Heart left ventricle (tissue), 16 donors: Measurements from ENCODE around the gene GAREM1. TPM values are rescaled to one million over a fixed set of nuclear protein-coding genes. Genes with fewer than 3 reads are reported as not detected.

Experiments used
- ATAC-seq, 4 donors: fragments of 200-7000 bp; cut with Tn5 transposase; one replicate each; pipeline ENCODE4 v1.9.1; 2020 to 2022; ENCODE audit warnings: moderate library complexity in 4 of 4, mild to moderate bottlenecking in 3 of 4, moderate number of reproducible peaks in 1 of 4
- DNase-seq, 5 donors: peaks; one replicate each; pipeline ENCODE4 v3.0.0-alpha.2; 2020
- H3K27ac ChIP-seq, 12 donors: fragments of 200-600 bp; sonication (generic) in 4 of 12; one replicate each; pipeline versions ENCODE4 v1.5.0 to v1.8.0; 2016 to 2022; ENCODE audit warnings: mild to moderate bottlenecking in 2 of 12
- H3K27me3 ChIP-seq, 9 donors: fragments of 200-600 bp; sonication (generic) in 2 of 9; one replicate each; pipeline versions ENCODE4 v1.5.1 to v1.8.0; 2016 to 2022; ENCODE audit warnings: mild to moderate bottlenecking in 3 of 9
- H3K36me3 ChIP-seq, 9 donors: fragments of 200-600 bp; sonication (generic) in 2 of 9; one replicate each; pipeline versions ENCODE4 v1.5.0 to v1.8.0; 2018 to 2022; ENCODE audit warnings: mild to moderate bottlenecking in 2 of 9
- H3K4me1 ChIP-seq, 12 donors: fragments of 200-600 bp; sonication (generic) in 4 of 12; one replicate each; pipeline versions ENCODE4 v1.5.0 to v1.8.0; 2016 to 2022; ENCODE audit warnings: mild to moderate bottlenecking in 3 of 12
- H3K4me3 ChIP-seq, 12 donors: fragments of 200-600 bp; sonication (generic) in 4 of 12; one replicate each; pipeline versions ENCODE4 v1.5.0 to v1.8.0; 2017 to 2022; ENCODE audit warnings: mild to moderate bottlenecking in 9 of 12, moderate library complexity in 4 of 12
- H3K9me3 ChIP-seq, 12 donors: fragments of 200-600 bp; sonication (generic) in 4 of 12; one replicate each; pipeline versions ENCODE4 v1.5.0 to v1.8.0; 2016 to 2022; ENCODE audit warnings: mild to moderate bottlenecking in 1 of 12
- POLR2A ChIP-seq, 2 donors: fragments of 450-650 bp; IDR thresholded peaks; one replicate each; pipeline ENCODE4 v1.6.1; 2017; ENCODE audit warnings: antibody characterized with exemption in 2 of 2, mild to moderate bottlenecking in 2 of 2, moderate library complexity in 2 of 2
- WGBS, 4 donors: extraction: QIAGEN DNeasy Blood & Tissue Kit in 2 of 4; methylation state at CpG; one replicate each; pipeline versions ENCODE4 v1.1.5 to v1.1.7; 2013 to 2018; 5-methylcytosine and 5-hydroxymethylcytosine counted together
- intact Hi-C, 10 donors: fragments of 100-400 bp; cut with DNase I; formaldehyde crosslinking; loops; one replicate each; pipeline versions ENCODE4 v1.11.1 to v1.14.2; 2022
- polyA plus RNA-seq, 2 donors: library from polyadenylated mRNA; stranded (reverse); fragments of 200-250 nt; gene quantifications; one replicate each; pipeline ENCODE4 v1.2.3, GENCODE V29; 2013
- total RNA-seq, 9 donors: library from RNA; depleted of rRNA in 2 of 9; stranded (reverse); fragments of >200 nt in 2 of 9; fragmentation: NEBNext Ultra II Directional in 3 of 9; extraction: Animal tissue kit (Norgen Biotek cat#: 25700) in 3 of 9; gene quantifications; one replicate each; pipeline versions ENCODE4 v1.1.0 to v1.2.4, GENCODE V29; 2016 to 2023
- TF ChIP-seq, protein P1 (sequence below), 12 donors: fragments of 200-600 bp; sonication (generic) in 4 of 12; IDR thresholded peaks; one replicate each; pipeline versions ENCODE4 v1.5.0 to v1.8.0; 2018 to 2022; ENCODE audit warnings: antibody characterized with exemption in 12 of 12, mild to moderate bottlenecking in 5 of 12
- donor health status: ischemic (EF 13 %, LVEDD 7.1; RV severe dilation, severe dysfunction).
- donor health status: healthy with polysubstance abuse.
- donor health status: DM: no; HTN: yes; CAD: no.
- donor health status: DM: no; HTN: no; CAD: no.
- donor health status: ischemic (EF 25% LVEDD 6.9; RV normal size, moderate dysfunction).
- donor health status: ischemic (EF 25% LVEDD 5.7; RV mildly dilated, moderate dysfunction).
- donor health status: healthy.
- donor health status: DM: yes; HTN: yes; CAD: no.
- donor health status: ischemic (EF 35%, LVEDD 5.7; RV mildly dilated, moderate dysfunction).
- donor health status: nonischemic (EF 11% LVEDD 7.7; RV severe dilation, severe dysfunction).
- donor health status: DM: yes; HTN: yes; CAD: no.
- donor health status: PGD.
- donor health status: ischemic (EF 29% LVEDD 5.4; RV normal size, mild dysfunction).
- donor health status: nonischemic (EF 23%, LVEDD 6.1; RV moderate dilation, normal function).

Gene GAREM1
- total and polyA plus RNA-seq, 11 donors, result 1.8 to 28.8 (median 13.0) TPM

DNA sequence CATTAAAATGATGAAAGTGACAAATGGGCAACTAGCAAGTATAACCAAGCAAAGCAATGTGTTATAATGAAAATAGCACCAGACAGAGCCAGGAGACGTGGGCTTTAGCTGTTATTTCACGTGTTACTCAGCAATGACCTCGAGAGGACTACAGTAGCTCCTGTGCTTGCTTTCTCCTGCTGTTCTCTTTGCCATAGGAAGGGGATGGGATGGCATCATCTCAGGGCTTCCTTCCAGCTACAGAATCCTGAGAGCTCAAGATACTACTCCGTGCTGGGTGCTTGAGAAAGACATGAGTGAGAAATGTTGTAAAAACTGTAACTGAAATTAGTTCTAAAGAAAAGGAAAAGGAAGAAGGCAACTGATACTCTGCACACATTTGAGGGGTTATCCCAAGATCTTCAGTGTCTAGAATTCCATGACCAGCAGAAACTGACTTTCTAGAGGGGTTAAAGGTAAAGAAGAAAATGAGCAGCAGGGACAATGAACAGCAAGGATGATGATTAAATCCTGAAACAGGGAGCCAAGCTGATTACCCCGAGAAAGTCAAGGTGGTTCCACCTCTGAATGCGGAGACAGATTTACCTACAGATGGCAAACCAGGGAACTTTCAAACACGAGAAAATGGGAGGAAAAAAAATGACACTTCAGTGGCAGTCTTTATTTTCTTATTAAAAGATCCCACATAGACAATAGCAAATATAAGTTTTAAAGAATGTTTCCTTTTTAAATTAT is 33.4 kb downstream of the GAREM1 start:
- no peak for TF ChIP-seq POLR2A (IDR thresholded peaks at IDR 0.05)
- TF ChIP-seq, protein P1, sequence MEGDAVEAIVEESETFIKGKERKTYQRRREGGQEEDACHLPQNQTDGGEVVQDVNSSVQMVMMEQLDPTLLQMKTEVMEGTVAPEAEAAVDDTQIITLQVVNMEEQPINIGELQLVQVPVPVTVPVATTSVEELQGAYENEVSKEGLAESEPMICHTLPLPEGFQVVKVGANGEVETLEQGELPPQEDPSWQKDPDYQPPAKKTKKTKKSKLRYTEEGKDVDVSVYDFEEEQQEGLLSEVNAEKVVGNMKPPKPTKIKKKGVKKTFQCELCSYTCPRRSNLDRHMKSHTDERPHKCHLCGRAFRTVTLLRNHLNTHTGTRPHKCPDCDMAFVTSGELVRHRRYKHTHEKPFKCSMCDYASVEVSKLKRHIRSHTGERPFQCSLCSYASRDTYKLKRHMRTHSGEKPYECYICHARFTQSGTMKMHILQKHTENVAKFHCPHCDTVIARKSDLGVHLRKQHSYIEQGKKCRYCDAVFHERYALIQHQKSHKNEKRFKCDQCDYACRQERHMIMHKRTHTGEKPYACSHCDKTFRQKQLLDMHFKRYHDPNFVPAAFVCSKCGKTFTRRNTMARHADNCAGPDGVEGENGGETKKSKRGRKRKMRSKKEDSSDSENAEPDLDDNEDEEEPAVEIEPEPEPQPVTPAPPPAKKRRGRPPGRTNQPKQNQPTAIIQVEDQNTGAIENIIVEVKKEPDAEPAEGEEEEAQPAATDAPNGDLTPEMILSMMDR (IDR thresholded peaks at IDR 0.05), result no peak
- Histone ChIP-seq H3K4me3 (no peak overlapping the region), H3K9me3 (no peaks in the 10 kb centered on the region), H3K4me1 (peaks cover 0 to 81% (median 23%) of the 10 kb centered on the region in 12 donors), H3K27me3 (no peaks in the 10 kb centered on the region), H3K27ac (peak overlapping the region in 11 of 12 donors; percentile 12 to 70 (median 58)), H3K36me3 (no peaks in the 10 kb centered on the region)
- intact Hi-C loops, result no loop called here
- ATAC-seq (peak in 2 of 4 donors; percentile 32 to 36), DNase-seq (no peak)
- 49 to 65% (median 55%) methylated on average over 7 of the region's 7 CpGs for WGBS, 4 donors

DNA sequence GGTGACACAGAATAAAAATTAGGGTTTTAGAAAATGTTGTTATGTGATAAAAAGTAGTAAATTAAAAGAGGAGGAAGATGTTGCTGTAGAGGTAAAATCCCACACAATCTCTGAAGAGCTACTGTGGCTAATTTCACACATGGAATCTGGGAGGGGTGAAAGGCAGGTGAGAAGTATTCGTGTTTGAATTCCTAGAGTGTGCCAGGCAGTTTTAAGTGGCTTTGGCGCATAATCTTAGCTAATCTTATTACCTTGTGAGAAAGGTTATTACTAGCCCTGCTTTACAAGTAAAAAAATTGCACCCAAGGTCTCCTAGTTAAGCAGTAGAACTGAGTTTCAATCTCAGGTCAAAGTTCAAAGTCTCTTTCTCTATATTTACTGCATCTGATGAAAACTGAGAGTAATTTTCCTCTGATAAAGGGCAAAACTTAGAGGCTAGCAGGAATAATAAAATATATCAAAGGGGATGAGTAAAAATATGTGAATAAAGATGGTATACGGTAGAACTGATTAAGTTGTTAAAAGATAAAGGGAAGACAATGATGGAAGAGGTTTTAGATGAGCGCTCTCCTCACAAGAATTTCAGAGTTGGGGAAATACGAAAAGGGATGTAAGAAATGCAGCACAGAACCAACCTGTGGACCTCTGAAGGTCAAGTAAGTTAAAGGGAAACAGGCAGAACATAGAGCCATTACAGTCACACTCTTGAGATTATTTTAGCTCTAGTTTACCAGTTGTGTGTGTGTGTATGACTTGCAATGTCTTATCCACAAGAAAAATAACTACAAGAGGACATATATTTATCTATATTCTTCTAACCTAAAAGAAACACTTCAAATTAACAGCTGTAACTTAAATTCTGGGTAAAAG is 34.8 kb downstream of the GAREM1 start:
- TF ChIP-seq, protein P1 (IDR thresholded peaks at IDR 0.05), result no peak
- TF ChIP-seq POLR2A (IDR thresholded peaks at IDR 0.05), result no peak
- Histone ChIP-seq H3K4me3 (no peak overlapping the region), H3K27me3 (no peaks in the 10 kb centered on the region), H3K27ac (peak overlapping the region in 11 of 12 donors; percentile 3 to 70 (median 32)), H3K36me3 (no peaks in the 10 kb centered on the region), H3K9me3 (peaks cover 0 to 13% (median 4%) of the 10 kb centered on the region in 12 donors), H3K4me1 (peaks cover 0 to 67% (median 19%) of the 10 kb centered on the region in 12 donors)
- ATAC-seq, result no peak
- intact Hi-C loops, result no loop called here
- WGBS, 4 donors, result 46 to 53% (median 52%) methylated on average over 5 of the region's 5 CpGs
- DNase-seq, result no peak

DNA sequence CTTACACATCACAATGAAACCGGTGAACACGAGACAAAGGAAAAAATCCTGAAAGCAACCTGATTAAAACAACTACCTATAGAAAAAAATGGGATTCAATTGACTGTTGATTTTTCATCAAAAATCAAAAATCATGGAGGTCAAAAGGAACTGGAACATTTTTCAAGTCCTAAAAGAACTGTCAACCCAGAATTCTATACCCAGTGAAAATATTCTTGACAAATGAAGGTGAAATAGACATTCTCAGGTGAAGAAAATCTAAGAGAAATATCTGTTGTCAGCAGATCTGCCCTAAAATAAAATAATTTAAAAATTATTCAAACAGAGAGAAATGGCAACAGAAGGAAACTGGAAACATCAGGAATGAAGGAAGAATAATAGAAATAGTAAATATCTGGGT is 38.9 kb downstream of the GAREM1 start:
- no peaks in the 10 kb centered on the region for H3K36me3 ChIP-seq
- ATAC-seq (no peak), DNase-seq (no peak)
- peaks cover 0 to 66% (median 16%) of the 10 kb centered on the region in 12 donors for H3K4me1 ChIP-seq
- TF ChIP-seq, protein P1 (IDR thresholded peaks at IDR 0.05), result no peak
- no peak for TF ChIP-seq POLR2A (IDR thresholded peaks at IDR 0.05)
- WGBS, 4 donors, result 71 to 100% (median 95%) methylated on average over 2 of the region's 2 CpGs
- intact Hi-C loops, result no loop called here
- H3K9me3 ChIP-seq, result peaks cover 0 to 14% (median 4%) of the 10 kb centered on the region in 12 donors
- H3K27me3 ChIP-seq, result no peaks in the 10 kb centered on the region
- no peak overlapping the region for H3K4me3 ChIP-seq
- H3K27ac ChIP-seq, result no peak overlapping the region

DNA sequence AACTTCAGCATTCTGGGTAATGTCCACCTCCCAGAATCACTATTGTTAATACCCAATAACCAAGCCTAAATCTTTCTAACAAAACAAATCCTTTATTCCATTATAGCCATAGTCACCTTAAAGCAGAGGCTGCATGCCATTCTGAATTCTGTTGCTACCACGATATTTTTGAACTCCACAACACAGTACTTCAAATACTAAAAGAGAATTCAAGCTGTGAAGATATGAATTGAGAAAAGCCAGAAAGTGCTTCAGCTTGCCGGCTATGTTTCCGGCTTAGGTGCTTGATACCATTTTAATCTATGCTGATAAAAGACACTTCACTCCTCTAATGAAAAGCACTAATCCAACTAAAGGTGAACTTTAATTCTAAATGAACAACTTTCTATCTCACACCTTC is 41.3 kb downstream of the GAREM1 start:
- TF ChIP-seq, protein P1 (IDR thresholded peaks at IDR 0.05), result no peak
- no peak for TF ChIP-seq POLR2A (IDR thresholded peaks at IDR 0.05)
- WGBS, 4 donors, result 25 to 36% (median 33%) methylated on average over 3 of the region's 3 CpGs
- peak overlapping the region in 6 of 12 donors; percentile 2 to 57 (median 30) for H3K27ac ChIP-seq
- no peak overlapping the region for H3K4me3 ChIP-seq
- H3K36me3 ChIP-seq, result no peaks in the 10 kb centered on the region
- no peak for DNase-seq
- no peaks in the 10 kb centered on the region for H3K27me3 ChIP-seq
- H3K4me1 ChIP-seq, result peaks cover 0 to 63% (median 17%) of the 10 kb centered on the region in 12 donors
- peaks cover 0 to 14% (median 4%) of the 10 kb centered on the region in 12 donors for H3K9me3 ChIP-seq
- peak; percentile 22 to 57 (median 50) for ATAC-seq
- intact Hi-C loops, result loop anchor here in 2 of 10 donors (5.0 to 10.0 kb wide), 2 partner anchors 38 to 55 kb away; no protein-coding TSS in a partner anchor
